B cell (primary cell): ENCODE data around the gene KCNAB3. TPM values are rescaled to one million over a fixed set of nuclear protein-coding genes. Genes with fewer than 3 reads are reported as not detected.

Experiments
- ATAC-seq: fragments of 200-7000 bp; cut with Tn5 transposase; one replicate; pipeline ENCODE4 v1.10.0; 2021; ENCODE audit warnings: low read depth, mild to moderate bottlenecking, moderate number of reproducible peaks, moderate library complexity
- CTCF ChIA-PET: fragments of 350-600 bp; sonication (Branson Sonifier 250); formaldehyde crosslinking; loops from one replicate; lab custom pipeline; 2021; ENCODE audit warnings: antibody characterized with exemption, inconsistent platforms; lab: Charles Lee
- POLR2A ChIA-PET: fragments of 350-600 bp; sonication (Branson Sonifier 250); formaldehyde crosslinking; loops from one replicate; lab custom pipeline; 2021; ENCODE audit warnings: antibody characterized with exemption; lab: Charles Lee
- DNase-seq: peaks from one replicate; pipeline ENCODE4 v3.0.0; 2013
- H2AFZ ChIP-seq: 2 replicates; pipeline ENCODE4 v1.6.1; 2012; ENCODE audit warnings: mild to moderate bottlenecking, low read depth, low read length; ENCODE audit not compliant: insufficient read depth, poor library complexity, severe bottlenecking
- H3K27ac ChIP-seq, 2 donors: 1 replicate in 1 of 2; 2 replicates in 1 of 2; pipeline ENCODE4 v1.5.1; 2012 to 2013; ENCODE audit warnings: low read length in 2 of 2, mild to moderate bottlenecking in 2 of 2, moderate library complexity in 1 of 2
- H3K27me3 ChIP-seq, 4 experiments: fragments of 200-600 bp in 1 of 4; sonication (generic) in 1 of 4; replicated peaks in 1 of 4; 1 replicate in 2 of 4; 2 replicates in 2 of 4; pipeline versions ENCODE4 v1.6.1 to v1.7.0; 2013 to 2016; ENCODE audit warnings: low read length in 3 of 4, mild to moderate bottlenecking in 2 of 4, mixed read lengths in 1 of 4, moderate library complexity in 1 of 4; ENCODE audit not compliant: insufficient read depth in 4 of 4, control insufficient read depth in 3 of 4; ENCODE audit errors: control extremely low read depth in 1 of 4
- H3K36me3 ChIP-seq, 2 experiments: replicated peaks in 1 of 2; 1 replicate in 1 of 2; 2 replicates in 1 of 2; pipeline versions ENCODE4 v1.6.1 to v1.7.1; 2013; ENCODE audit warnings: low read length in 1 of 2; ENCODE audit not compliant: insufficient read depth in 2 of 2, control insufficient read depth in 1 of 2; ENCODE audit errors: control extremely low read depth in 1 of 2, extremely low read depth in 1 of 2
- H3K4me1 ChIP-seq, 2 donors: fragments of 200-600 bp in 1 of 2; sonication (generic) in 1 of 2; 1 replicate in 1 of 2; 2 replicates in 1 of 2; pipeline versions ENCODE4 v1.5.1 to v1.6.1; 2013 to 2017; ENCODE audit warnings: low read length in 2 of 2; ENCODE audit not compliant: control insufficient read depth in 2 of 2, insufficient read depth in 2 of 2
- H3K4me2 ChIP-seq: replicated peaks from 2 replicates; pipeline ENCODE3; 2012; ENCODE audit warnings: mild to moderate bottlenecking, low read depth, low read length; ENCODE audit not compliant: poor library complexity, severe bottlenecking
- H3K4me3 ChIP-seq, 5 experiments: fragments of 200-600 bp in 1 of 5; sonication (generic) in 1 of 5; 1 replicate in 3 of 5; 2 replicates in 2 of 5; pipeline versions ENCODE4 v1.5.1 to v1.7.0; 2011 to 2016; ENCODE audit warnings: low read length in 4 of 5, mild to moderate bottlenecking in 4 of 5, low read depth in 2 of 5, control low read depth in 1 of 5, moderate library complexity in 1 of 5; ENCODE audit not compliant: insufficient read depth in 1 of 5; ENCODE audit errors: control extremely low read depth in 1 of 5, extremely low read depth in 1 of 5
- H3K79me2 ChIP-seq: fragments of 200-600 bp; sonication (generic); one replicate; pipeline ENCODE4 v1.6.0; 2016; ENCODE audit warnings: low read length; ENCODE audit not compliant: control insufficient read depth, insufficient read depth
- H3K9ac ChIP-seq: fragments of 200-600 bp; sonication (generic); 2 replicates; pipeline ENCODE4 v1.6.1; 2017; ENCODE audit warnings: mild to moderate bottlenecking, low read length, moderate library complexity
- H3K9me3 ChIP-seq, 3 donors: one replicate each; pipeline versions ENCODE4 v1.6.1 to v1.7.1; 2013; ENCODE audit warnings: low read length in 2 of 3; ENCODE audit not compliant: control insufficient read depth in 2 of 3, insufficient read depth in 1 of 3; ENCODE audit errors: control extremely low read depth in 1 of 3
- H4K20me1 ChIP-seq: 2 replicates; pipeline ENCODE4 v1.6.0; 2012; ENCODE audit warnings: mild to moderate bottlenecking, low read length; ENCODE audit not compliant: insufficient read depth, control insufficient read depth, poor library complexity, severe bottlenecking
- H3K27ac Mint-ChIP-seq: one replicate; pipeline ENCODE4 v1.8.0; 2021; ENCODE audit warnings: mixed read lengths
- H3K27me3 Mint-ChIP-seq: one replicate; pipeline ENCODE4 v1.8.0; 2021; ENCODE audit warnings: mixed read lengths
- H3K4me1 Mint-ChIP-seq: one replicate; pipeline ENCODE4 v1.8.0; 2021; ENCODE audit warnings: mixed read lengths
- H3K4me3 Mint-ChIP-seq: one replicate; pipeline ENCODE4 v1.8.0; 2021; ENCODE audit warnings: mixed read lengths
- H3K9me3 Mint-ChIP-seq: one replicate; pipeline ENCODE4 v1.8.0; 2022; ENCODE audit warnings: mixed read lengths; ENCODE audit not compliant: insufficient read depth
- EZH2 ChIP-seq: IDR thresholded peaks from 2 replicates; pipeline ENCODE4 v1.6.1; 2012; ENCODE audit warnings: borderline replicate concordance, low read depth, mild to moderate bottlenecking, moderate library complexity, low read length; ENCODE audit not compliant: insufficient read depth, poor library complexity, severe bottlenecking
- WGBS: methylation state at CpG from one replicate; pipeline ENCODE4 v1.1.5; 2013; ENCODE audit warnings: missing lambda C conversion rate; ENCODE audit not compliant: insufficient coverage; 5-methylcytosine and 5-hydroxymethylcytosine counted together
- intact Hi-C: fragments of 100-400 bp; cut with micrococcal nuclease; formaldehyde crosslinking; loops from one replicate; pipeline ENCODE4 v1.10.0; 2022
- polyA plus RNA-seq: library from polyadenylated mRNA; depleted of rRNA; stranded (reverse); fragments of >200 nt; gene quantifications from 2 replicates; pipeline ENCODE4 v1.2.3, GENCODE V29; 2012
- total RNA-seq, 2 donors: library from RNA; stranded (reverse); fragments of 120-200 nt in 1 of 2; gene quantifications; 1 replicate in 1 of 2; 2 replicates in 1 of 2; pipeline versions ENCODE4 v1.2.3 to v1.2.4, GENCODE V29; 2013 to 2022
- TF ChIP-seq, protein P1 (sequence below): fragments of 200-600 bp; IDR thresholded peaks from one replicate; pipeline ENCODE4 v1.8.0; 2022; ENCODE audit warnings: antibody characterized with exemption, mild to moderate bottlenecking

KCNAB3 gene
- total and polyA plus RNA-seq, 2 donors (not counting 1 experiment from before 2014, with no cell fraction given) = 11.4 to 16.3 TPM

DNA sequence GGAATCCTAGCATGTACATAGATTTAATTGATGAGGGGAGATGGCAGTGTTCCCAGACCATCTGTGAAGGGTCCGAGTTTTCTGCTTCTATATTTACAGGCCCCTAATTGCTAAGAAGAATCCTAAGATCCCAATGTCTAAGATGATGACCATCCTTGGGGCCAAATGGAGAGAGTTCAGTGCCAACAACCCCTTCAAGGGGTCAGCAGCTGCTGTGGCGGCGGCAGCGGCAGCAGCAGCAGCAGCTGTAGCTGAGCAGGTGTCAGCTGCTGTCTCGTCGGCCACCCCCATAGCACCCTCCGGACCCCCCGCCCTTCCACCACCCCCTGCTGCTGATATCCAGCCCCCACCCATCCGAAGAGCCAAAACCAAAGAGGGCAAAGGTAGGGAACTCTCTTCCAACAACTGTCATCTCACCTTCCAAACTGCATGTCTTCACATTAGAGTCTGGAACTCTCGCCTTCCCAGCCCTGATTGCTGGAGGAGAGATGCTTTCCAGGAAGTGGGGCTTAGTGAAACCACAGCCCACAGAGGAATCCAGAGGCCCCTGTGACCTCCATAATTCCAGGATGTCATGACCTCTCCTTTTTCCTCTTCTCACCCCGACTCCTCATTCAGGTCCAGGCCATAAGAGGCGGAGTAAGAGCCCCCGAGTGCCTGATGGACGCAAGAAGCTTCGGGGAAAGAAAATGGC, 36.3 kb downstream of the KCNAB3 start:
- peaks cover 2 to 4% of the 10 kb centered on the region in 2 donors for H3K4me1 ChIP-seq
- no peaks in the 10 kb centered on the region for H3K79me2 ChIP-seq
- H3K4me3 ChIP-seq = no peak overlapping the region
- ATAC-seq (no peak), DNase-seq (no peak)
- Mint-ChIP-seq H3K4me3 (no peak overlapping the region), H3K9me3 (no peaks in the 10 kb centered on the region), H3K27me3 (no peaks in the 10 kb centered on the region), H3K4me1 (no peaks in the 10 kb centered on the region), H3K27ac (no peak overlapping the region)
- no peak overlapping the region for H2AFZ ChIP-seq
- H3K9ac ChIP-seq = no peak overlapping the region
- POLR2A ChIA-PET = no interaction called here
- H4K20me1 ChIP-seq = no peaks in the 10 kb centered on the region
- CTCF ChIA-PET = no interaction called here
- peaks cover 0 to 47% of the 10 kb centered on the region in 2 experiments for H3K36me3 ChIP-seq
- intact Hi-C loops = no loop called here
- H3K4me2 ChIP-seq = no peak overlapping the region
- 88% methylated on average over 7 of the region's 15 CpGs for WGBS
- TF ChIP-seq EZH2 = no peak
- TF ChIP-seq, protein P1, sequence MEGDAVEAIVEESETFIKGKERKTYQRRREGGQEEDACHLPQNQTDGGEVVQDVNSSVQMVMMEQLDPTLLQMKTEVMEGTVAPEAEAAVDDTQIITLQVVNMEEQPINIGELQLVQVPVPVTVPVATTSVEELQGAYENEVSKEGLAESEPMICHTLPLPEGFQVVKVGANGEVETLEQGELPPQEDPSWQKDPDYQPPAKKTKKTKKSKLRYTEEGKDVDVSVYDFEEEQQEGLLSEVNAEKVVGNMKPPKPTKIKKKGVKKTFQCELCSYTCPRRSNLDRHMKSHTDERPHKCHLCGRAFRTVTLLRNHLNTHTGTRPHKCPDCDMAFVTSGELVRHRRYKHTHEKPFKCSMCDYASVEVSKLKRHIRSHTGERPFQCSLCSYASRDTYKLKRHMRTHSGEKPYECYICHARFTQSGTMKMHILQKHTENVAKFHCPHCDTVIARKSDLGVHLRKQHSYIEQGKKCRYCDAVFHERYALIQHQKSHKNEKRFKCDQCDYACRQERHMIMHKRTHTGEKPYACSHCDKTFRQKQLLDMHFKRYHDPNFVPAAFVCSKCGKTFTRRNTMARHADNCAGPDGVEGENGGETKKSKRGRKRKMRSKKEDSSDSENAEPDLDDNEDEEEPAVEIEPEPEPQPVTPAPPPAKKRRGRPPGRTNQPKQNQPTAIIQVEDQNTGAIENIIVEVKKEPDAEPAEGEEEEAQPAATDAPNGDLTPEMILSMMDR = no peak
- no peaks in the 10 kb centered on the region for H3K9me3 ChIP-seq
- H3K27ac ChIP-seq = no peak overlapping the region
- no peaks in the 10 kb centered on the region for H3K27me3 ChIP-seq

DNA sequence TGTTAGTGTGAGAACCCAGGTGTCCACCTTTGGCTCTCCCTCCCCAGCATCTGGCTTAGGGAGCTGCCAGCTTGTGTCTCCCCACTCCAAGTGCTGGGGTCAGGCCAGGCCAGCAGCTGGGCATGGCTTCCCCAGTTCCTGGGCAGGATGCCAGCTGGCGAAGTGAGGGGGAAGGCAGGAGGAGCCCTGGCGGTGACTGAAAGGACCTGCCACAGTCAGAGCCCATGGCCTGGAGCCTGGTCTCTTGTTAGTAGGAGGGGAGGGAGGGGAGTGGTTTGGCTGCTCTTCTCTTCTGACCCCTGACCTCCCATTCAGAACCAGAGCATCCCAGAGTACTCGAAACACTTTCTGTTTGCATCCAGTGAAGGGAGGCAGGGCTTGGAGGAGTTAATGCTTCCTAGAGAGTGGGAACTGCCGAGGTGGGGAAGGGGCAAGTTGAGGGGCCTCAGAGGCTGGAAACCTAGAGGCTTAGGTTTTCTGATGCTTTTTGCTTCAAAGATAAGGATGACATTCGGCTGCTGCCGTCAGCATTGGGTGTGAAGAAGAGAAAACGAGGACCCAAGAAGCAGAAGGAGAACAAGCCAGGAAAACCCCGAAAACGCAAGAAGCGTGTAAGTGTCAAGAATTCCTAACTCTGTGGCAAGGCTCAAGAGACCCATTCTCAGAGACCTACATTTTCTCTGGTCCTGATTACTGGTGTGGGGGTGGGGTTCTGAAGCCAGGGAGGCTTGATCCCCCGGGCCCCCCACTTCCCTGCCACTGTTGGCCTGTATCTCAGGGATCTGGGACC, 40.3 kb downstream of the KCNAB3 start:
- H3K4me2 ChIP-seq = peak overlapping the region; percentile 86
- ATAC-seq = no peak
- H3K36me3 ChIP-seq = peaks cover 0 to 20% of the 10 kb centered on the region in 2 experiments
- no peak overlapping the region for H3K9ac ChIP-seq
- ChIA-PET CTCF (no interaction called here), POLR2A (interaction anchor here (0.6 kb wide), 1 partner anchor 55 kb away, joined by 7 read pairs; the partner anchor contains the start of gene KDM6B)
- H3K27me3 Mint-ChIP-seq = no peaks in the 10 kb centered on the region
- H3K27ac Mint-ChIP-seq = peak overlapping the region; percentile 53
- no peaks in the 10 kb centered on the region for H3K9me3 ChIP-seq
- TF ChIP-seq, protein P1 = no peak
- TF ChIP-seq EZH2 = no peak
- no peak overlapping the region for H2AFZ ChIP-seq
- 78% methylated on average over 8 of the region's 11 CpGs for WGBS
- H3K4me3 ChIP-seq = no peak overlapping the region
- no peaks in the 10 kb centered on the region for H3K4me1 Mint-ChIP-seq
- H3K79me2 ChIP-seq = peaks cover 10% of the 10 kb centered on the region
- H3K4me3 Mint-ChIP-seq = no peak overlapping the region
- H3K4me1 ChIP-seq = peaks cover 15 to 31% of the 10 kb centered on the region in 2 donors
- H3K9me3 Mint-ChIP-seq = no peaks in the 10 kb centered on the region
- H3K27ac ChIP-seq = peak overlapping the region in 1 of 2 donors; percentile 65
- peak; percentile 34 for DNase-seq
- H3K27me3 ChIP-seq = no peaks in the 10 kb centered on the region
- no peaks in the 10 kb centered on the region for H4K20me1 ChIP-seq
- intact Hi-C loops = loop anchor here (10.0 kb wide), 1 partner anchor 145 kb away; no protein-coding TSS in a partner anchor
